Measurements from ENCODE around the gene SYNPO2L.
"Not testable (repeated sequence)": the region's sequence is repeated elsewhere in the genome, so short reads cannot be mapped to it uniquely, and the experiment has no call there.

SYNPO2L gene

GRCh38 chr10:73647875-73648651 is 7.8 kb downstream of the SYNPO2L start:
- DNase-seq: no peak

GRCh38 chr10:73647211-73647874 is 8.5 kb downstream of the SYNPO2L start:
- no peak for DNase-seq

- DNase-seq: no peak
Measured at GRCh38 chr10:73646598-73647041, 9.2 kb downstream of the SYNPO2L start.

GRCh38 chr10:73645251-73645650 is 10.6 kb downstream of the SYNPO2L start:
- no peak for DNase-seq

- no peak for DNase-seq
Measured at GRCh38 chr10:73644767-73645166, 11.1 kb downstream of the SYNPO2L start.

- DNase-seq: no peak
Measured at GRCh38 chr10:73644015-73644743, 11.7 kb downstream of the SYNPO2L start.

- DNase-seq: no peak
Measured at GRCh38 chr10:73643362-73643761, 12.5 kb downstream of the SYNPO2L start.

GRCh38 chr10:73641328-73642060 is 14.3 kb downstream of the SYNPO2L start, which contains the start of gene MYOZ1:
TSS of gene MYOZ1 (minus strand) at chr10:73641474. CDS start at chr10:73640017, 1,457 bp downstream.
- no peak for DNase-seq

GRCh38 chr10:73639286-73639685 is 16.5 kb downstream of the SYNPO2L start:
- DNase-seq: no peak

GRCh38 chr10:73635781-73636180 is 20.0 kb downstream of the SYNPO2L start:
- no peak for DNase-seq

GRCh38 chr10:73634421-73634820 is 21.4 kb downstream of the SYNPO2L start:
- DNase-seq: no peak

- no peak for DNase-seq
Measured at GRCh38 chr10:73629165-73629564, 26.7 kb downstream of the SYNPO2L start.

- DNase-seq: no peak
Measured at GRCh38 chr10:73628405-73628804, 27.4 kb downstream of the SYNPO2L start.

- no peak for DNase-seq
Measured at GRCh38 chr10:73627300-73627699, 28.5 kb downstream of the SYNPO2L start.

GRCh38 chr10:73625884-73626752 is 29.7 kb downstream of the SYNPO2L start:
- DNase-seq: peak; percentile 53

GRCh38 chr10:73625004-73625883 is 30.6 kb downstream of the SYNPO2L start:
- DNase-seq: no peak

GRCh38 chr10:73623056-73623455 is 32.8 kb downstream of the SYNPO2L start:
- DNase-seq: no peak

- DNase-seq: not testable (repeated sequence)
Measured at GRCh38 chr10:73620974-73621373, 34.9 kb downstream of the SYNPO2L start.

GRCh38 chr10:73617143-73617542 is 38.7 kb downstream of the SYNPO2L start:
- DNase-seq: not testable (repeated sequence)

GRCh38 chr10:73614720-73615119 is 41.1 kb downstream of the SYNPO2L start:
- no peak for DNase-seq

GRCh38 chr10:73609116-73609515 is 46.7 kb downstream of the SYNPO2L start:
- DNase-seq: no peak

All from NCI-H2081 treated with DMSO at 0.1 percent for 48 hours (cell line).